22Rv1 (cell line): ENCODE data around the gene STX10.
A peak's percentile ranks its signal among the peaks of the same experiment; 100 is the strongest.

Source experiments
- ZFX ChIP-seq: fragments of 450-650 bp; IDR thresholded peaks from 2 replicates; pipeline ENCODE4 v1.6.1; 2017; ENCODE audit warnings: antibody characterized with exemption, borderline replicate concordance
- TF ChIP-seq, protein P1 (sequence below): fragments of 450-650 bp; IDR thresholded peaks from 2 replicates; pipeline ENCODE4 v1.5.1; 2017; ENCODE audit warnings: mild to moderate bottlenecking

DNA sequence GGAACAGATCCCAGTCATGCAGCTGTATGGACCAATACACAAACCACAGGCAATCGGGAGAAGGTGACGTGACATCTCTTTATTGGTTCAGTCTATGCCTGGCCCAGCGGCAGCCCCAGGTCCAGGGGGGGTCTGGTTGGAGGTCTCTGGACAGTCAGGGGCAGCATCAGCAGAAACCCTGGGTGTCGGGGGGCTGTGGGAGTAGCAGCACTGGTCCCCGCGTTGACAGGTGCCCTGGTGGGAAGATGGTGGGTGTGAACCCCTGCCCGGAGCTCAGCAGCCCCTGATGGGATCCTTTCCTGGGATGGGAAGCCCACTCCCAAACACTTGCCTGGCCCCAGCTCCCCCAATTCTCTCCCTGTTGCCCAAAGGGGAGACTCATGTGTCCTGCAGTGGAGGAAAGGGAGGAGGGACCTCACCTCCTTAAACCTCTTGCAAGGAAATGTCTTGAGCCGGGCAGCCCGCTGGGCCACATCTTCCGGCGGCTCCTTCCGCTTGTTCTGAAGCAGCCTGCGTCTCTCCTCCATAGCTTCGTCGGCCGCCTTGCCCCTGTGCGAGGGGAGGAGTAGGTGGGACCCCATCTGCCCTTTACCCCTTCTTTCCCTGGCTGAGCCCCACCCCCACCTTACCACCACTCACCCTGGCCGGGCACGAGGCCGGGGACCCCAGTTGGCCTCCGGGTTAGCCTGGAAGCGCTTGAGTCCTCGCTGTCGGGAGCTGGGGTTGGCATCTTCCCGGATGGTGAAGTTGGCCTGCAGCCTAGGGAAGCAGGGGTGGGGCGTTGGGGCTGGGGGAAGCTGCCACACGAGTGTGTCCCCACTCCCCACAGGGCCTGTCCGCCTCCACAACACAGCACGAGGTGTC lies 45.1 kb downstream of the STX10 start:
- TF ChIP-seq, protein P1, sequence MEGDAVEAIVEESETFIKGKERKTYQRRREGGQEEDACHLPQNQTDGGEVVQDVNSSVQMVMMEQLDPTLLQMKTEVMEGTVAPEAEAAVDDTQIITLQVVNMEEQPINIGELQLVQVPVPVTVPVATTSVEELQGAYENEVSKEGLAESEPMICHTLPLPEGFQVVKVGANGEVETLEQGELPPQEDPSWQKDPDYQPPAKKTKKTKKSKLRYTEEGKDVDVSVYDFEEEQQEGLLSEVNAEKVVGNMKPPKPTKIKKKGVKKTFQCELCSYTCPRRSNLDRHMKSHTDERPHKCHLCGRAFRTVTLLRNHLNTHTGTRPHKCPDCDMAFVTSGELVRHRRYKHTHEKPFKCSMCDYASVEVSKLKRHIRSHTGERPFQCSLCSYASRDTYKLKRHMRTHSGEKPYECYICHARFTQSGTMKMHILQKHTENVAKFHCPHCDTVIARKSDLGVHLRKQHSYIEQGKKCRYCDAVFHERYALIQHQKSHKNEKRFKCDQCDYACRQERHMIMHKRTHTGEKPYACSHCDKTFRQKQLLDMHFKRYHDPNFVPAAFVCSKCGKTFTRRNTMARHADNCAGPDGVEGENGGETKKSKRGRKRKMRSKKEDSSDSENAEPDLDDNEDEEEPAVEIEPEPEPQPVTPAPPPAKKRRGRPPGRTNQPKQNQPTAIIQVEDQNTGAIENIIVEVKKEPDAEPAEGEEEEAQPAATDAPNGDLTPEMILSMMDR = peak; percentile 39
- no peak for TF ChIP-seq ZFX
